IPS-11a (cell line): ENCODE results near the gene NLRP7.
"Not testable (repeated sequence)": the region's sequence is repeated elsewhere in the genome, so short reads cannot be mapped to it uniquely, and the experiment has no call there.

Experiments
- H3K4me3 ChIP-seq: one replicate; pipeline ENCODE4 v1.5.1; 2013; ENCODE audit warnings: low read depth, low read length, control low read depth

The NLRP7 gene

GRCh38 chr19:54947381-54947780 lies at the start of gene NLRP7:
TSS of gene NLRP7 (minus strand) at chr19:54947530.
- no peak within 1 kb of the TSS for H3K4me3 ChIP-seq

DNA sequence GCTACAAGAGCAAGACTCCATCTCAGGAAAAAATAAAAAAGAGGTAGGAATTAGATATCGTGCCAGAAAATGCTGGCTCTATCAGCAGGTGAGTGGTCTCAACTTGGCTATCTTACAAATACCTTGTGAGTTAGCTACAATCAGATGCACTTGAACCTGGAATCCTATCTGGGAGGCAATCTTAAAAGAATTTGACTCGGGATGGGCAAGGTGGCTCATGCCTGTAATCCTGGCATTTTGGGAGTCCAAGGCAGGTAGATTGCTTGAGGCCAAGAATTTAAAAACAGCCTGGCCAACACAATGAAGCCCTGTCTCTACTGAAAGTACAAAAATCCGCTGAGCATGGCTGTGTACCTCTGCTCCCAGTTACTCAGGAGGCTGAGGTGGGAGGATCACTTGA lies 48.2 kb upstream of the NLRP7 start:
- H3K4me3 ChIP-seq: no peak overlapping the region

- not testable (repeated sequence) for H3K4me3 ChIP-seq
These were observed 42.2 kb upstream of the NLRP7 start for GRCh38 chr19:54989531-54989930.

DNA sequence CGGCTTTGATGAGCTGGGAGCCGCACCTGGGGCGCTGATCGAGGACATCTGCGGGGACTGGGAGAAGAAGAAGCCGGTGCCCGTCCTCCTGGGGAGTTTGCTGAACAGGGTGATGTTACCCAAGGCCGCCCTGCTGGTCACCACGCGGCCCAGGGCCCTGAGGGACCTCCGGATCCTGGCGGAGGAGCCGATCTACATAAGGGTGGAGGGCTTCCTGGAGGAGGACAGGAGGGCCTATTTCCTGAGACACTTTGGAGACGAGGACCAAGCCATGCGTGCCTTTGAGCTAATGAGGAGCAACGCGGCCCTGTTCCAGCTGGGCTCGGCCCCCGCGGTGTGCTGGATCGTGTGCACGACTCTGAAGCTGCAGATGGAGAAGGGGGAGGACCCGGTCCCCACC lies 35.2 kb upstream of the NLRP7 start:
- not testable (repeated sequence) for H3K4me3 ChIP-seq

GRCh38 chr19:54973229-54974090 lies 26.1 kb upstream of the NLRP7 start:
- not testable (repeated sequence) for H3K4me3 ChIP-seq

- H3K4me3 ChIP-seq: not testable (repeated sequence)
These were observed 24.1 kb upstream of the NLRP7 start for GRCh38 chr19:54971446-54971845.

DNA sequence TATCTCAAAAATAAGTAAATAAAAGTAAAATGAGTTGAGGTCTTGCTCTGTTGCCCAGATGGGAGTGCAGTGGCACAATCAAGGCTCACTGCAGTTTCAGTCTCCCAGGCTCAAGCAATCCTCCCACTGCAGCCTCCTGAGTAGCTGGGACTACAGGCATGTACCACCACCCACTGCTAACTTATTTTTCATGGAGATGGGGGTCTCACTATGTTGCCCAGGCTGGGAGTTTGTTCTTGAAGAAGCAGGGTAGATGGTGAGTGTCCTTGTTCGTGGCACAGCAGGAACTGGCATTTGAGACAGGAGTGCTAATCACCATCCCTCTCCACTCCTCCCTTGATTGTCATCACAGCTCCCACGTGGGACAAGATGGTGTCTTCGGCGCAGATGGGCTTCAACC lies 22.3 kb upstream of the NLRP7 start:
- H3K4me3 ChIP-seq: no peak overlapping the region

DNA sequence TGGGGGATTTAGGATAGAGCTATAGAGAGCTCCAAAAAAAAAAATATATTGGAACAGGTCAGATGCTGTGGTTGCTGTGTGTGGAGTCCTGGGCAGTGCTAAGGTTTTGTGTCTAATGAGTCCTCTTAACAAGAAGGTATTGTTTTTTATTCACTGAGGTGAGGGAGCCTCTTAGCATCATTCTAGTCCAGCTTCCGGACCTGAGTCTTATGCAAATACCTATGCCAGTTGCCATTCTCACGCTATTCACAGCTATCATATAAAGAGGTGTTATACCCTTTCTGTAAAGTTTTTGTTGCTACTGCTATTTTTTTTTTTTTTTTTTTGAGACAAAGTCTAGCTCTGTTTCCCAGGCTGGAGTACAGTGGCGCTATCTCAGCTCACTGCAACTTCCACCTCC lies 20.3 kb upstream of the NLRP7 start:
- no peak overlapping the region for H3K4me3 ChIP-seq

GRCh38 chr19:54965055-54965454 lies 17.7 kb upstream of the NLRP7 start:
- not testable (repeated sequence) for H3K4me3 ChIP-seq

DNA sequence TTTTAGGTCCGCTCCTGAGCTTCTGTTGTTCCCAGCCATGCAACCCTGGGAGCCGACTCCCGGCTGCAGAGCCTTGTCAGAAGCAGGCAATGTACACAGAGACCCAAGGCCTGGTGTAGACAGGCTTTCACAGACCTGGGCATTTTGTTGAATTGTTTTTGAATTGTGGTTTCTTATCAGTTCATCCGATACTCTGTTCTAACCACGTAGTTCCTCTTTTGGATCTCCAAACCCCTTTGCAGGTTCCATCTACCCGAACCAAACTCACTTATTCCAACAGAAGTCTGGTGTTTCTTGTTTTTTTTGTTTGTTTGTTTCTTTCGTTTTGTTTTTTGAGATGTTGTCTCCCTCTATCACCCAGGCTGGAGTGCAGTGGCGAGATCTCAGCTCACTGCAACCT lies 12.5 kb upstream of the NLRP7 start:
- no peak overlapping the region for H3K4me3 ChIP-seq

DNA sequence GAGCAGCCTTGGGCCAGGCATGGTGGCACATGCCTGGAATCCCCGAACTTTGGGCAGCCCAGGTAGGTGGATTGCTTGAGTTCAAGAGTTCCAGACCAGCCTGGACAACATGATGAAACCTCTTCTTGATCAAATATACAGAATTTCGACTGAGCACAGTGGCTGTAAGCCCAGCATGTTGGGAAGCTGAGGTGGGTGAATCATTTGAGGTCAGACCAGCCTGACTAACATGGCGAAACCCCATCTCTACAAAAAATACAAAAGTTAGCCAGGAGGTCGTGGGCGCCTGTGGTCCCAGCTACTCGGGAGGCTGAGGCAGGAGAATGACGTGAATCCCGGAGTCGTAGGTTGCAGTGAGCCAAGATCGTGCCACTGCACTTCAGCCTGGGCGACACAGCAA lies 8.0 kb upstream of the NLRP7 start:
- no peak overlapping the region for H3K4me3 ChIP-seq

DNA sequence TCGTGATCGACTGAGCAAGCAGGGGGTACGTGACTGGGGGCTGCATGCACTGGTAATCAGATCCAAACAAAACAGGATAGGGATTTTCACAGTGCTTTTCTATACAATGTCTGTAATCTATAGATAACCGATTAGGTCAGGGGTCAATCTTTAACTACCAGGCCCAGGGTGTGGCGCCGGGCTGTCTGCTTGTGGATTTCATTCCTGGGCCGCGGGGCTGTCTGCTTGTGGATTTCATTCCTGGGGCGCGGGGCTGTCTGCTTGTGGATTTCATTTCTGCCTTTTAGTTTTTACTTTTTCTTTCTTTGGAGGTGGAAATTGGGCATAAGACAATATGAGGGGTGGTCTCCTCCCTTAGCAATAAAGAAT lies 6.0 kb upstream of the NLRP7 start:
- H3K4me3 ChIP-seq: not testable (repeated sequence)

- no peak overlapping the region for H3K4me3 ChIP-seq
These were observed 5.4 kb upstream of the NLRP7 start for GRCh38 chr19:54952591-54953344.

DNA sequence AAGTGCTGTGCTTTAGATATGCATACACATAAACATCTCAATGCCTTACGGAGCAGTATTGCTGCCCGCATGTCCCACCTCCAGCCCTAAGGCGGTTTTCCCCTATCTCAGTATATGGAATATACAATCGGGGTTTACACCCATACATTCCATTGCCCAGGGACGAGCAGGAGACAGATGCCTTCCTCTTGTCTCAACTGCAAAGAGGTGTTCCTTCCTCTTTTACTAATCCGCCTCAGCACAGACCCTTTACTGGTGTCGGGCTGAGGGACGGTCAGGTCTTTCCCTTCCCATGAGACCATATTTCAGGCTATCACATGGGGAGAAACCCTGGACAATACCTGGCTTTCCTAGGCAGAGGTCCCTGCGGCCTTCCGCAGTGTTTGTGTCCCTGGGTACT lies 3.2 kb upstream of the NLRP7 start:
- not testable (repeated sequence) for H3K4me3 ChIP-seq

GRCh38 chr19:54949412-54949811 lies 2.1 kb upstream of the NLRP7 start:
- H3K4me3 ChIP-seq: no peak overlapping the region

DNA sequence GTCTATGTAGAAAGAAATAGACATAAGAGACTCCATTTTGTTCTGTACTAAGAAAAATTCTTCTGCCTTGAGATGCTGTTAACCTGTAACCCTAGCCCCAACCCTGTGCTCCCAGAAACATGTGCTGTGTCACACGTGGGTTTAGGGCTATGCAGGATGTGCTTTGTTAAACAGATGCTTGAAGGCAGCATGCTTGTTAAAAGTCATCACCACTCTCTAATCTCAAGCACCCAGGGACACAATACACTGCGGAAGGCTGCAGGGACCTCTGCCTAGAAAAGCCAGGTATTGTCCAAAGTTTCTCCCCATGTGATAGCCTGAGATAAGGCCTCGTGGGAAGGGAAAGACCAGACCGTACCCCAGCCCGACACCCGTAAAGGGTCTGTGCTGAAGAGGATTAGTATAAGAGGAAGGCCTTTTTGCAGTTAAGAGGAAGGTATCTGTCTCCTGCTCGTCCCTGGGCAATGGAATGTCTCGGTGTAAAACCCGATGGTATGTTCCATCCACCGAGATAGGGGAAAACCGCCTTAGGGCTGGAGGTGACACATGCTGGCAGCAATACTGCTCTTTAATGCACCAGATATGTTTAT lies 3.5 kb downstream of the NLRP7 start:
- H3K4me3 ChIP-seq: not testable (repeated sequence)

DNA sequence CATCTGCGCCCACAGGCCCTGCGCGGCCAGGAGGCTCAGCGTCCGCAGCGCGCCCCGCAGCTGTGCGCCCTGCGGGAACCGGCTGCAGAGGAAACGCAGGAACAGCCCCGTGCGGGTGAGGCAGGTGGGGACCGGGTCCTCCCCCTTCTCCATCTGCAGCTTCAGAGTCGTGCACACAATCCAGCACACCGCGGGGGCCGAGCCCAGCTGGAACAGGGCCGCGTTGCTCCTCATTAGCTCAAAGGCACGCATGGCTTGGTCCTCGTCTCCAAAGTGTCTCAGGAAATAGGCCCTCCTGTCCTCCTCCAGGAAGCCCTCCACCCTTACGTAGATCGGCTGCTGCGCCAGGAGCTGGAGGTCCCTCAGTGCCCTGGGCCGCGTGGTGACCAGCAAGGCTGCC lies 7.8 kb downstream of the NLRP7 start:
- not testable (repeated sequence) for H3K4me3 ChIP-seq

DNA sequence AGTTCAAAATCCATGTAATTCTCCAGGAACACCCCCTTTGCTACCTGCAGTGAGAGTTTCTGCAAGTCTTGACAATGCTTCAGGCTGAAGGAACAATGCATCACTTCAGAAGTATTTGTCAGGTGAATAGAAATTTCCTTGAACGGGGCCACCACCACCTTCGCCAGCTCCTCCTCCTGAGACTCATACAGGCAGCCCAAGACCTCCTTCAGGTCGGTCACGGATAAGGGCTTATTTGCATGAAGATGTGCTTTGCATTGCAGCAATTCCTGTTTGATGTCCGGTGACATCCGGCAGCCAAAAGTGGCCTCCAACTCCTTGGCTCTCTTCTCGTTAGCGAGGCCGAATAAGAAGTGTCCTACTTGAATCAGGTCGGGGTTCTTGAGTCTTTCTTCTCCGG lies 8.4 kb downstream of the NLRP7 start:
- no peak overlapping the region for H3K4me3 ChIP-seq

DNA sequence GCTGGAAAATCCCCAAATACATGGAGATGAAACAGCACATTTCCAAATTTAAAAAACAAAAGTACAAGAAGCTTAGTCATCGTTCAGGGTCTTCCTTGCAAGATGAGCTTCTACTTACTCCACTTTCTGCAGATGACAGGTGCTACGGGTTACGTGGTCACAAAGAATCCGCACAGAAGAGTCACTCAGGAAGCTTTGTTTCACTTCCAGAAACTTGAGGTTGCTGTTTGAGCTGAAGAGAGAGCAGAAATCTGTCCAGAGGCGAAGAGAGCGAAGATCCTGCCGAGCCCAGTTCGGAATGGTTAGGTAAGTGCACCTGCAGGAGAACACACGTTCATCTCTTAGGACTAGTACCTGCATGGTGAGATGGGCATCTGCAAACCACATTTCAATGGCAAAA lies 9.4 kb downstream of the NLRP7 start:
- H3K4me3 ChIP-seq: no peak overlapping the region

DNA sequence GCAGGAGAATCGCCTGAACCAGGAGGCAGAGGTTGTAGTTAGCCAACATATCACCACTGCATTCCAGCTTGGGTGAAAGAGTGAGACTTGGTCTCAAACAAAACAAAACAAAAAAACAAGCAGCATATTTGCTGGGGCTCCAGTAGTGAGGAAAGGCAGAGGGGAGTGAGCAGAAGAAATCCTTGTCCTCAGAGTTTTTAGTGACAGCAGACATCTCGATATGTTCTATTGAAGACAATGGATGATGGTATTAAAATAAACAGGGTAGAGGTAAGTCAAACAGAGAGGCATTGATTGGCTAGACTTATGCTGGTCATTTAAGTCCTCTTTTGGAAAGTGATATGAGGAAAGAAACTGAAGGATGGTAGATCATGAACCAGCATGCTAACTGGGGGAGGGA lies 19.0 kb downstream of the NLRP7 start:
- H3K4me3 ChIP-seq: no peak overlapping the region

GRCh38 chr19:54923276-54923675 lies 24.1 kb downstream of the NLRP7 start:
- H3K4me3 ChIP-seq: no peak overlapping the region

DNA sequence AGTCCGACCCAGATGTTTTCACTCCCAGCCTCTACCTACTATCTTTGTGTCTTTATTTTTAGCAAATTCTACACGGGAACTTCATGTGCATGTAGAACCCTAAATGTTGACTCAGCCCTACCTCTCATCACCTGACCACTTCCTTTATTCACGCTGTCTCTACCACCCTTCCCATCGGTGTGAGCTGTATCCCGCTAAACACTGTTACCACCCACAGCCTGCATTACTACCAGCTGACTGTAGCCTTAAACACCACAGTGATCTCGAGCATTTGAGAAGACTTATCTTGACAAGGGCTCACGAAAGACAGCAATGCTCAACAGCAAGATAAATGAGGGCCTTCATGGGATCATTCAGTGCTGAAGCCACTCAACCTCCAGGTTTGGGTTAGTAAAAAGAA lies 26.2 kb downstream of the NLRP7 start:
- no peak overlapping the region for H3K4me3 ChIP-seq
